T-helper 1 cell treated with Interleukin-12 subunit alpha and Interleukin-12 subunit beta and Interleukin-4 antibody, amounts not matched to agents 30 μg/mL and 1 μg/mL, for 36 hours (primary cell): Measurements from ENCODE around the gene SLC41A2.

ENCODE experiments used
- H3K27ac Mint-ChIP-seq: one replicate; pipeline ENCODE4 v1.8.0; 2021; ENCODE audit warnings: mild to moderate bottlenecking, mixed read lengths
- H3K27me3 Mint-ChIP-seq: one replicate; pipeline ENCODE4 v1.8.0; 2021; ENCODE audit warnings: low read depth, mixed read lengths
- H3K36me3 Mint-ChIP-seq: one replicate; pipeline ENCODE4 v1.8.0; 2021; ENCODE audit warnings: low read depth, mixed read lengths
- H3K4me1 Mint-ChIP-seq: one replicate; pipeline ENCODE4 v1.8.0; 2021; ENCODE audit warnings: low read depth, mixed read lengths
- H3K4me3 Mint-ChIP-seq: one replicate; pipeline ENCODE4 v1.8.0; 2021; ENCODE audit warnings: mild to moderate bottlenecking, moderate library complexity, mixed read lengths
- H3K9me3 Mint-ChIP-seq: one replicate; pipeline ENCODE4 v1.8.0; 2021; ENCODE audit warnings: mixed read lengths

SLC41A2 gene

GRCh38 chr12:104929368-104929767 lies 28.7 kb downstream of the SLC41A2 start:
- Mint-ChIP-seq H3K27me3 (no peaks in the 10 kb centered on the region), H3K4me3 (no peak overlapping the region), H3K9me3 (no peaks in the 10 kb centered on the region), H3K4me1 (peaks cover 31% of the 10 kb centered on the region), H3K36me3 (peaks cover 10% of the 10 kb centered on the region), H3K27ac (peak overlapping the region; percentile 82)

- Mint-ChIP-seq H3K27ac (no peak overlapping the region), H3K27me3 (peaks cover 5% of the 10 kb centered on the region), H3K36me3 (peaks cover 10% of the 10 kb centered on the region), H3K4me3 (no peak overlapping the region), H3K9me3 (peaks cover 6% of the 10 kb centered on the region), H3K4me1 (peaks cover 29% of the 10 kb centered on the region)
These were observed 29.9 kb downstream of the SLC41A2 start for GRCh38 chr12:104928036-104928745.

- H3K4me1 Mint-ChIP-seq = peaks cover 13% of the 10 kb centered on the region
- H3K27ac Mint-ChIP-seq = no peak overlapping the region
- peaks cover 25% of the 10 kb centered on the region for H3K9me3 Mint-ChIP-seq
- no peak overlapping the region for H3K4me3 Mint-ChIP-seq
- H3K36me3 Mint-ChIP-seq = peaks cover 21% of the 10 kb centered on the region
- H3K27me3 Mint-ChIP-seq = peaks cover 5% of the 10 kb centered on the region
These were observed 32.6 kb downstream of the SLC41A2 start for GRCh38 chr12:104925501-104925900.

GRCh38 chr12:104921340-104921739 lies 36.8 kb downstream of the SLC41A2 start:
- Mint-ChIP-seq H3K4me1 (no peaks in the 10 kb centered on the region), H3K9me3 (peaks cover 34% of the 10 kb centered on the region), H3K36me3 (peaks cover 21% of the 10 kb centered on the region), H3K27ac (no peak overlapping the region), H3K27me3 (peaks cover 5% of the 10 kb centered on the region), H3K4me3 (no peak overlapping the region)

GRCh38 chr12:104911942-104912341 lies 46.1 kb downstream of the SLC41A2 start:
- Mint-ChIP-seq H3K27me3 (no peaks in the 10 kb centered on the region), H3K27ac (no peak overlapping the region), H3K4me3 (no peak overlapping the region), H3K9me3 (no peaks in the 10 kb centered on the region), H3K36me3 (no peaks in the 10 kb centered on the region), H3K4me1 (no peaks in the 10 kb centered on the region)

- no peaks in the 10 kb centered on the region for H3K4me1 Mint-ChIP-seq
- H3K27me3 Mint-ChIP-seq = no peaks in the 10 kb centered on the region
- H3K4me3 Mint-ChIP-seq = no peak overlapping the region
- no peaks in the 10 kb centered on the region for H3K36me3 Mint-ChIP-seq
- H3K27ac Mint-ChIP-seq = no peak overlapping the region
- no peaks in the 10 kb centered on the region for H3K9me3 Mint-ChIP-seq
These were observed 47.8 kb downstream of the SLC41A2 start for GRCh38 chr12:104910196-104910840.

- H3K27ac Mint-ChIP-seq = no peak overlapping the region
- no peaks in the 10 kb centered on the region for H3K9me3 Mint-ChIP-seq
- H3K27me3 Mint-ChIP-seq = no peaks in the 10 kb centered on the region
- no peaks in the 10 kb centered on the region for H3K36me3 Mint-ChIP-seq
- no peak overlapping the region for H3K4me3 Mint-ChIP-seq
- H3K4me1 Mint-ChIP-seq = no peaks in the 10 kb centered on the region
These were observed 48.3 kb downstream of the SLC41A2 start for GRCh38 chr12:104909761-104910160.
